Testis (tissue), 3 donors: Measurements from ENCODE around the gene KLF9. TPM values are rescaled to one million over a fixed set of nuclear protein-coding genes. Genes with fewer than 3 reads are reported as not detected.

Experiments
- DNase-seq: peaks from one replicate; pipeline ENCODE4 v3.0.0-alpha.2; 2019
- H3K27ac ChIP-seq, 2 donors: fragments of 200-600 bp; sonication (generic); one replicate each; pipeline ENCODE4 v1.5.1; 2019
- H3K27me3 ChIP-seq: fragments of 200-600 bp; sonication (generic); one replicate; pipeline ENCODE4 v1.5.1; 2019
- H3K36me3 ChIP-seq: fragments of 200-600 bp; sonication (generic); one replicate; pipeline ENCODE4 v1.5.1; 2017; ENCODE audit warnings: low read depth; ENCODE audit errors: missing control alignments
- H3K4me1 ChIP-seq: fragments of 200-600 bp; sonication (generic); one replicate; pipeline ENCODE4 v1.5.1; 2019
- H3K4me3 ChIP-seq, 2 donors: fragments of 200-600 bp; sonication (generic); one replicate each; pipeline ENCODE4 v1.5.1; 2017 to 2019
- H3K9me3 ChIP-seq: fragments of 200-600 bp; sonication (generic); one replicate; pipeline ENCODE4 v1.5.1; 2017
- POLR2A ChIP-seq: fragments of 450-650 bp; IDR thresholded peaks from one replicate; pipeline ENCODE4 v1.6.1; 2017; ENCODE audit warnings: antibody characterized with exemption, mild to moderate bottlenecking, moderate library complexity
- WGBS, 2 donors: methylation state at CpG; one replicate each; pipeline ENCODE4 v1.1.5; 2018; 5-methylcytosine and 5-hydroxymethylcytosine counted together
- intact Hi-C: fragments of 100-400 bp; cut with DNase I; formaldehyde crosslinking; loops from one replicate; pipeline ENCODE4 v1.15.1; 2023; ENCODE audit warnings: low total_unique reads
- polyA plus RNA-seq: library from polyadenylated mRNA; stranded (reverse); fragments of 350-450 nt; fragmentation: Illumina TruSeq; extraction: RNeasy Lipid Tissue Mini Kit (QIAGEN cat#74804); gene quantifications from one replicate; pipeline ENCODE4 v1.2.3, GENCODE V29; 2014; ENCODE audit warnings: low read depth, low replicate concordance; ENCODE audit not compliant: insufficient read depth
- total RNA-seq, 2 donors: library from RNA; depleted of rRNA; stranded (reverse); fragments of >200 nt; gene quantifications; one replicate each; pipeline ENCODE4 v1.2.3, GENCODE V29; 2016
- TF ChIP-seq, protein P1 (sequence below), 3 experiments: fragments of 450-650 bp in 2 of 3; fragments of 200-600 bp in 1 of 3; sonication (generic) in 1 of 3; IDR thresholded peaks; one replicate each; pipeline ENCODE4 v1.5.1; 2016 to 2019; ENCODE audit warnings: antibody characterized with exemption in 3 of 3, mild to moderate bottlenecking in 2 of 3, moderate library complexity in 1 of 3

Gene KLF9
- total and polyA plus RNA-seq, 3 donors from 2014 or later = 11.8 to 47.9 (median 39.8) TPM

DNA sequence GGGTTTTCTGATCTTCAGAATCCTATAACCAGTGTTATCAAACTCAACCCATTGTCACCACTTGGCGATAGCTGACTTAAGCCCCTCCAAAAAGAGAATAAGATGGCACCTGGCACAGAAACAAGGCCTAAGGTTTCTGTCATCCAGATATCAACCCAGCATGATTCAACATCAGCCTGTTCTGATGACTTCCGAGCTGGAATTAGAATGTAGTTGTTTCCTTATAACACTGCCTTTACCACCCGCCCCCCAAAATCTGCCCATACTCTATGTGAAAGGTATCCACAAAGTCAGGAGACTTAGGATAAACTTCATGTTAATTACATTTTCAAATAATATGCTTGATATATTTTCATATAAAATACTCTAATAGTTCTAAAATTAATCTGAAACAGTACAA is 5.2 kb downstream of the KLF9 start:
- H3K27me3 ChIP-seq = no peaks in the 10 kb centered on the region
- no peaks in the 10 kb centered on the region for H3K9me3 ChIP-seq
- H3K27ac ChIP-seq = peak overlapping the region; percentile 99
- H3K4me3 ChIP-seq = peak overlapping the region in 1 of 2 donors; percentile 95
- no peaks in the 10 kb centered on the region for H3K36me3 ChIP-seq
- TF ChIP-seq, protein P1, sequence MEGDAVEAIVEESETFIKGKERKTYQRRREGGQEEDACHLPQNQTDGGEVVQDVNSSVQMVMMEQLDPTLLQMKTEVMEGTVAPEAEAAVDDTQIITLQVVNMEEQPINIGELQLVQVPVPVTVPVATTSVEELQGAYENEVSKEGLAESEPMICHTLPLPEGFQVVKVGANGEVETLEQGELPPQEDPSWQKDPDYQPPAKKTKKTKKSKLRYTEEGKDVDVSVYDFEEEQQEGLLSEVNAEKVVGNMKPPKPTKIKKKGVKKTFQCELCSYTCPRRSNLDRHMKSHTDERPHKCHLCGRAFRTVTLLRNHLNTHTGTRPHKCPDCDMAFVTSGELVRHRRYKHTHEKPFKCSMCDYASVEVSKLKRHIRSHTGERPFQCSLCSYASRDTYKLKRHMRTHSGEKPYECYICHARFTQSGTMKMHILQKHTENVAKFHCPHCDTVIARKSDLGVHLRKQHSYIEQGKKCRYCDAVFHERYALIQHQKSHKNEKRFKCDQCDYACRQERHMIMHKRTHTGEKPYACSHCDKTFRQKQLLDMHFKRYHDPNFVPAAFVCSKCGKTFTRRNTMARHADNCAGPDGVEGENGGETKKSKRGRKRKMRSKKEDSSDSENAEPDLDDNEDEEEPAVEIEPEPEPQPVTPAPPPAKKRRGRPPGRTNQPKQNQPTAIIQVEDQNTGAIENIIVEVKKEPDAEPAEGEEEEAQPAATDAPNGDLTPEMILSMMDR (IDR thresholded peaks at IDR 0.05) = no peak
- TF ChIP-seq POLR2A = no peak
- intact Hi-C loops = no loop called here
- H3K4me1 ChIP-seq = peaks cover 49% of the 10 kb centered on the region
- no peak for DNase-seq
- 74 to 85% methylated on average over 3 of the region's 3 CpGs for WGBS, 2 donors

DNA sequence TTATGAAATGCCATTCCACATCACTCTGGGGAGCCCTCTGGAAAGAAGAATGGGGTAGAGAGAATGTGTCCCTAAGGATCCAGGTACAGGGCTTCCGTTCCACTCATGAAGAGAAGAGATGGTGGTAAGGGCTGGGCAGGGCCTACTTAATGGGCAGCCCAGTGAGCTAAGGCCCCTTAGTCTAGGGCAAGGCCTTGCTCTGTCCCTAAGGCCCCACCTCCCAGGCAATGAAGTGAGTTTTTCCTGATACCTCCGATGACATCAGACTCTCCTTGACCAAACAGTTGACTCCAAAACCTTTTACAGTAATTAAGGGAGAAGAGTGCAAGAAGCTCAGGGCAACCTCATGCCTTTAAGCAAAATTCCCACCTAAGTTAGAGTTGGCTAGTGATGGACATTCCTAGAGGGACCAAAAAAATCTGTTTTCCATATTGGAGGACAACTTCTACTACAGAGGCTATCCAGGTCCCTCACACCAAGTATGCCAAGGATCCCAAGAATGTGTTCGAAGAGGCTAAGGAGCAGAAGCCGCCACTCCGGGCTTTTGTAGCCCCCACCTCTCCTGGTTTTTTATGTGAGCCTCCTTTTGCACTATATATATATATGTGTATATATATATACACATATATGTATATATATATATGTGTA is 5.9 kb downstream of the KLF9 start:
- no peaks in the 10 kb centered on the region for H3K36me3 ChIP-seq
- H3K9me3 ChIP-seq = no peaks in the 10 kb centered on the region
- peaks cover 56% of the 10 kb centered on the region for H3K4me1 ChIP-seq
- no peak for DNase-seq
- TF ChIP-seq, protein P1 (IDR thresholded peaks at IDR 0.05) = no peak
- TF ChIP-seq POLR2A = no peak
- H3K4me3 ChIP-seq = no peak overlapping the region
- H3K27me3 ChIP-seq = no peaks in the 10 kb centered on the region
- intact Hi-C loops = no loop called here
- WGBS, 2 donors = 70 to 80% methylated on average over 5 of the region's 5 CpGs
- H3K27ac ChIP-seq = peak overlapping the region; percentile 13 to 80

DNA sequence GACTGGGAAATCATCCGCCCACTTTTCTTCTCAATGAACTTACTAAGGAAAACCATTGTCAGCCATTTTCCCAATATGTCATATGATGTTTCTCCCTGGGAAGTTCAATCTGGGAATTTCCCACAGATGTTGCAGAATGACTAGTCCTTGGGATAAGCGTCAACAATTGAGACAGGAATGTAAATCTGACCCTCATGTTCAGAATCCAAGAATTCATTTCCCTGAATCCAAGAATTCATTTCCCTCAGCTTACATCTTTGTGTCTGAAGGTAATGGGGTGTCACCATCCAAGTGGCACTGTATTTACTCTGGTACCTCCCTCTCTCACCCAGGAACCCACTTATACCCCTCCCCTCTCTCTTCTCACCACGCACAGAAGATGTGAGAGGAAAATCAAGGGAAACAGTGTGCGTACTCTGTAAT is 7.4 kb downstream of the KLF9 start:
- TF ChIP-seq, protein P1 (IDR thresholded peaks at IDR 0.05) = no peak
- no peak for TF ChIP-seq POLR2A
- intact Hi-C loops = no loop called here
- WGBS, 2 donors = 40 to 53% methylated on average over 4 of the region's 4 CpGs
- H3K9me3 ChIP-seq = no peaks in the 10 kb centered on the region
- no peaks in the 10 kb centered on the region for H3K36me3 ChIP-seq
- H3K27ac ChIP-seq = peak overlapping the region; percentile 71 to 80
- DNase-seq = no peak
- H3K4me1 ChIP-seq = peaks cover 63% of the 10 kb centered on the region
- no peaks in the 10 kb centered on the region for H3K27me3 ChIP-seq
- no peak overlapping the region for H3K4me3 ChIP-seq

DNA sequence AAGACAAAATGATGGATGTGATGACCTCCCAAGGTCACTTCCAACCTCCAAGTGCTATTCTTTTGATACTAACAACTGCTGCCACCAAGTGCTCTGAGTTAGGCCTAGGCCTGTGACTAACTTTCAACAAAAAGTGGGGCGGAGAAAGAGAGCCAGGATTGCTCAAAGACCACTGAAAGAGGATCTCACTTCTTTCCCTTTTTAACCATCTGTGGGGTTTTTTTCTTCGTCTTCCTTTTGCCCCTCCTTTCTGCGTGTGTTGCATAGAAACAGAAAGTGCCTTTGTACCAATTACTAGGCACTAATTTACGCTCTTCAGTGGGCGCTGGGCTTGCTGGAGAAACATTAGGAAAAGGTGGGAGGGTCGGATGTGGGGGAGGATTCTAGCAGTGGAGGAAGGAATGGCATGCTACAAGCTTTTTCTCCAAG is 8.0 kb downstream of the KLF9 start:
- peak; percentile 40 for DNase-seq
- no peaks in the 10 kb centered on the region for H3K27me3 ChIP-seq
- H3K27ac ChIP-seq = peak overlapping the region; percentile 71 to 80
- H3K4me1 ChIP-seq = peaks cover 63% of the 10 kb centered on the region
- no peaks in the 10 kb centered on the region for H3K36me3 ChIP-seq
- H3K4me3 ChIP-seq = no peak overlapping the region
- no peaks in the 10 kb centered on the region for H3K9me3 ChIP-seq
- 22 to 33% methylated on average over 6 of the region's 6 CpGs for WGBS, 2 donors
- TF ChIP-seq POLR2A = no peak
- TF ChIP-seq, protein P1 (IDR thresholded peaks at IDR 0.05) = no peak
- intact Hi-C loops = no loop called here
